ENCODE measurements around the gene VEGFA.

VEGFA gene

DNA sequence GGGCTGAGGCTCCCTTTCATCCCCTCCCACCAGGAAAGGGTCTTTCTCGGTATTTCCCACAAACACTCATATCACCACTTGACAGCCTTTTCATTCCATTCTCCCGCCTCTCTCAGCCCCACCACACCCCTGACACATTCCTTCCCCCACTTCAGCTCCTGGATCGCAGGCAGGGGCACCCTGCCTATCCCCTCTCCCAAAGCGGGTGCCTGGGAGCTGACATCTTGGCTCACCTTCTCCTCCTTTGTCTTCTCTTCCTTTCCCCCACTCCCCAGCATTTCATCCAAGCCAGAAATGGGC lies 10.2 kb upstream of the VEGFA start:
- TF ChIP-seq, protein P1, sequence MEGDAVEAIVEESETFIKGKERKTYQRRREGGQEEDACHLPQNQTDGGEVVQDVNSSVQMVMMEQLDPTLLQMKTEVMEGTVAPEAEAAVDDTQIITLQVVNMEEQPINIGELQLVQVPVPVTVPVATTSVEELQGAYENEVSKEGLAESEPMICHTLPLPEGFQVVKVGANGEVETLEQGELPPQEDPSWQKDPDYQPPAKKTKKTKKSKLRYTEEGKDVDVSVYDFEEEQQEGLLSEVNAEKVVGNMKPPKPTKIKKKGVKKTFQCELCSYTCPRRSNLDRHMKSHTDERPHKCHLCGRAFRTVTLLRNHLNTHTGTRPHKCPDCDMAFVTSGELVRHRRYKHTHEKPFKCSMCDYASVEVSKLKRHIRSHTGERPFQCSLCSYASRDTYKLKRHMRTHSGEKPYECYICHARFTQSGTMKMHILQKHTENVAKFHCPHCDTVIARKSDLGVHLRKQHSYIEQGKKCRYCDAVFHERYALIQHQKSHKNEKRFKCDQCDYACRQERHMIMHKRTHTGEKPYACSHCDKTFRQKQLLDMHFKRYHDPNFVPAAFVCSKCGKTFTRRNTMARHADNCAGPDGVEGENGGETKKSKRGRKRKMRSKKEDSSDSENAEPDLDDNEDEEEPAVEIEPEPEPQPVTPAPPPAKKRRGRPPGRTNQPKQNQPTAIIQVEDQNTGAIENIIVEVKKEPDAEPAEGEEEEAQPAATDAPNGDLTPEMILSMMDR (IDR thresholded peaks at IDR 0.05; ENCODE audit: low read depth, low read length): no peak
- DNase-seq (ENCODE audit: extremely low read depth, low read depth): no peak

DNA sequence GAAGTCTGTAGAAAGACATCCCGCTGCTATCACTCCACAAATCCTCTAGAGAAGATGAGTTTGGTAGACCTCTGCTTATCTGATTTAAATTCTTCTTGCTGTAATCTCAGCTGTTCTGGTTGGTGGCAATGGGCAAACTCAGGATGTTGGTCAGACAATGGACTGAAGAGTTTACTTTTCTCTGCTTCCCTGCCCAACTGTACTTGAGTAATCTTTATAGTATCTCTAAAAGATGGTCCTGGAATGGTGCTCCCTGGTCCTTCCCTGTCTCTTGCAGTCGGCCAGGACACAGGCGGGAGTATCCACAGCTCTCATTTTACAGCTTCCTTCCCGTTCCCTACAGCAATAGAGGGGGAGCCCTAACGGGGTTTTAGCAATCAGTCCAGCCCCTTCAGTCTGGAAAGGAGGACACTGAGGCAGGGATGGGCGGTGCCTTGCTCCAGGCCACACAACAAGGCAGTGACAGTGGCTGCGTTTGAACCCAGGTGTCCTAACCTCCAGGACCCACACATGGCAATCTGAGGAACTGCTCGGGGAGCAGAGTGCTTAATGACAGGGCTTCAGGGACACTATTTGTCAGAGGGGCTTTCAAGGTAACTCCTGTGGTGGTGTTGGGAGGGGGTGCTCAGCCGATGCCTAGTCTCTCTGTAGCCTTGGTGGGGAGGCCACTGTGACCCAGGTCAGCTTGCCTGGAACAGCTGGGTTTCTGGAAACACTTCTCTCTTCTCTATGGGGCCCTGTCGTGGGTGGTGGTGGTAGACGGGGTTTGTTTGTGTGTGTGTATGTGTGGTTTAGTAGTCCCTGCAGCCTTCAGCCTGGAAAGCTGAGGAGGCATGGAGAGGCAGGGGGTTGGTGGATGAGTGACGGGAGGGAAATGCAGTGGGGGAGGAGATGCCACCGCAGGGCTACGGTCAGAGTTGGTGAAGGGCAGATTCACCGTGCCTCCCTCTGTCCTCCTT lies 9.5 kb upstream of the VEGFA start:
- DNase-seq (ENCODE audit: extremely low read depth, low read depth): no peak
- TF ChIP-seq, protein P1 (IDR thresholded peaks at IDR 0.05; ENCODE audit: low read depth, low read length): no peak

DNA sequence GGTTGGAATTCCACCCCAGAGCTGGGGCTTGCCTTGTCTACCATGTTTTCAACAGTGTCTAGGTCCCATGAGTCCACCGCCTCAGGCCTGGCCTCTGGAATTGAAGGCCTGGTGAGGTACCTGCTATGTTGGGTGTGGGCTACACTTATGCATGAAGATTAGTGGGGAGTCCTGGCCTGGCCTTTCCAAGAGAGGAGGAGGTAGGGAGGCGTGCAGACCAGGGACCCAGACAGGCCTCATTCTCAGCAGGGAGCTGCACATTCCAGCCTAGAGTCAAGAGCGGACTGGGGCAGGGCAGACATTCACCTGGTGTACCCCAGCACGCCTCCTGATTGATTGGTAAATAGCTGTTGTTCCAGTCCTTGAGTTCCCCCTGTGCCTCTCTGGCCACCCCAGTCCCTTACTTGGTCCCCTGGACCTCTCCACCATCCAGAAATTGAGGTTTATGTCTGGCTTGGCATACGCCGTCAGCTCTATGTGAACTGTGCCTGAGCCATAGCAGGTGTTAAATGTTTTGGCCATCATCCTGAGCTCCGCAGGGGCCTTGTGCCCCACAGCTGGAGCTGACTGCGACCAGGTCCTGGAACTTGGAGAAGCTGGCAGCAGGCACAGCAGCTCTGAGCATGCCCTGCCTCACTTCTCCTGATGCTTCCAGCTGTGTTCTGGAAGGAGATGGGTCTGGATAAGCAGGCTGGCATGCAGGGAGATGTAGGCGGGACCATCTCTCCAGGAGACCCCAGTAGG lies 8.2 kb upstream of the VEGFA start:
- no peak for DNase-seq (ENCODE audit: extremely low read depth, low read depth)
- TF ChIP-seq, protein P1 (IDR thresholded peaks at IDR 0.05; ENCODE audit: low read depth, low read length): no peak

DNA sequence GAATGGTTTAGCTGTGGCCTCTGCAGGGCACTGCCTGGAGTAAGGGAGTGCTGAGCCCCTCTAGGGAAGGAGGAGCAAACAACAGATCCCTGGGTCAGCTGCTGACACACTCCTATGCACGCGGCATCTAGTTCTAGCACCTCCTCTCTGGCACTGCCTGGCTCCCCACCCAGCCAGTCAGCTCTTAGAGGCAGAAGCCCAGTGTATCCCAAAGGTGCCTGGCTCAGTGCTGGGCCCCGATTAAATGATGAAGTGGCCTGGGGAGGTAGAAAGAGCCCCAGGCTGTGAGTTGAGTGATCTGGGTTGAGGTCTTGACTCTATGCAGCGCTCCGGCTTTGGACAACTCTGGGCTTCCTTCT lies 7.6 kb upstream of the VEGFA start:
- DNase-seq (ENCODE audit: extremely low read depth, low read depth): no peak
- TF ChIP-seq, protein P1 (IDR thresholded peaks at IDR 0.05; ENCODE audit: low read depth, low read length): no peak

DNA sequence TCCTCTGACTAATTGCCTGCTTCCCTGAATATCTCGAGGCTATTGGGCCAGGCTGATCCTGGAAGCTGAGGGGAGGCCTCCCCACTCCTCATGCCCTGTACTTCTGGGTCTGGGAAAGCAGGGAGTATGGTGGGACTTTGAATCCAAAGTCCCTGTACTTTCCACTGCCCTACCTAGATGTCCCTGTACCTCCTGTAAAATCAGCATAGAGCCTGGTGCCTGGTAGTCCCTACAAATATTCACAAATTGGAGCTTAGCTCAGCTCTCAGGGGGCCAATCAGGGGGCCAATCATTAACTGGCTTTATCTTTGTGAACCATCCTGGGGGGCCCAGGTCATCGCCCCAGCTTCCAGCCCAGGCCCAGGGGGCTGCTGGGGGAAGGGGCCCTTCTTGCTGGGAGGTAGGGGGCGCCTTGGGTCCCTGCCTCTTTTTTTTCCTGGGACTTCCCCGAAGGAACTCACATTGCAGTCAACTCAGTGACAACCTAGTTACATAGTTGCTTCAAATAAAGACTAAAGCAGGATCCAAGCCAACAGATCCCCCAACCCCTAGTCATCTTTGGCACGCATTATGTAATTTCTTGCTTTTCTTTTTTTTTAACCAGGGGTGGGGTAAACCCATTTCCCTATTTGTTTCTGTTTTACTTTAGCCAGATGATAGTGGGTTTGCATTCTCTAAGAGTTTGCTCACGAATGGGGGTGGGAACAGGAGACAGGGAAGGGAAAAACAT lies 6.9 kb upstream of the VEGFA start:
- DNase-seq (ENCODE audit: extremely low read depth, low read depth): no peak
- TF ChIP-seq, protein P1 (IDR thresholded peaks at IDR 0.05; ENCODE audit: low read depth, low read length): no peak

DNA sequence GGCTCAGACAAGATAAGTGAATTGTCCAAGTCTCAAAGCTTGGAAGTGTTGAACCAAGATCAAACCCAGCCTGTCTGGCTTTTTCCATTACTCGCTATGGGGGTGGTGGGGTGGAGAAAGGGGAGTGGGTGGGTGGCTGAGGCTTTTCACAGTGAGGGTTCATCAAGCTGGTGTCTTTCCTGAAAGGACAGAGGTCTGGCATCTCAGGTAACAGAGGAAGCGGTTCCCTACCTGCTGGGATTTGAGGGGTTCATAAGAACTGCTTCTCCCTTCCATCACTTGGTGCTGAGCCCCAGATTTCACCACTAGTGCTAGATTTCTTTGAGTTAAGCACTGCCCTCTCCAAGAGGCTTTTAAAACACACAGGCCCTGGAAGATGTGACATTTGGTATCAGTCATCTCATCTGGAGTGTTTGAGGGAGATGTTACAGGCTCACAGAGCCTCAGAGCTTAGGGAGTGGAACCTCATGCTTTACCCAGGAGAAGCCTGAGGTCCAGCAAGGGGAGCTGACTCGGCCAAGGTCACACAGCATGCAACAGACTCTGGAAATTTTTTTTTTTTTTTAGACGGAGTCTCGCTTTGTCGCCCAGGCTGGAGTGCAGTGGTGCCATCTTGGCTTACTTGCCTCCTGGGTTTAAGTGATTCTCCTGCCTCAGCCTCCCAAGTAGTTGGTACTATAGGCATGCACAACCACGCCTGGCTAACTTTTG lies 6.0 kb upstream of the VEGFA start:
- no peak for DNase-seq (ENCODE audit: extremely low read depth, low read depth)
- TF ChIP-seq, protein P1 (IDR thresholded peaks at IDR 0.05; ENCODE audit: low read depth, low read length): no peak

All from AG09319 (cell line).